ENCODE measurements around the gene HK2.

The HK2 gene

DNA sequence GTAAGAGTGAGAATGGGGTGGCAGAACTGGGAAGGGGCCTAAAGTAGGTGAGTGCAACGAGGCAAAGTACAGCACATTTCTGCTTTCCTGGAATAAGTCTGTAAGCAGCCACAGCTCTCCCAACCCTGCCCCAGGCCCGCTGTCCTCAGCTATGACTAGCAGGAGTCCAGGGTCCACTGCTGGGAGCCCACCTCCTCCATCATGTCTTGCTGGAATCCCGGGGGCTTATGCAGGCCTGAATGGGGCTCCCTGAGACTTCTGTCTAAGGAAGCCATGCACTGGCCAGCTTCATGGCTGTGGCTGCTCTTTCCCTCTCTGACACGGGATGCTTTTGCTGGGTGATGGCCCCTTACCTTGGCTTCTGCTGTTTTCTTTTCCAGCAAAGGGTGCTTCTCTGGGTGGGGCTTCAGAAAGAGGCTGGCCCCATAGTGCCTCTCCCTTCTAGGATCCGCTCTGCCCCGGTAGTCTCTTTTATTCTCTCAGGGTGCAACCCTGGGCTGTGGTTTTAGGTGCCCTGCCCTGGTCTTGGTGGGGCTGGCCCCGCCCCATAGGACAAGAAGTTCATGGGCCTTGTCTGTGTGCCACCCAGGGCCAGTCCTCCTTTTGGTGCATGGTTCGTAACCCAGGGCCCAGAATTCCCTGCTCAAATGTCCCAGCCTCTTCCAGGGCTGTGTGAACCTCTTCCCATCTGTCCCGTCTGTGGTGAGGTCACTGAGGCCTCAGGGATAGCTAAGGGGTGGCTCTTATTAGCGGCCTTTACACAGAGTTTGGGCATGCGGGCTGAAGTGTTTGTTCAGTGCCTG lies 90.7 kb downstream of the HK2 start:
- Histone ChIP-seq H3K36me3 (no peaks in the 10 kb centered on the region), H3K27ac (no peak overlapping the region), H3K27me3 (peaks cover 0 to 3% of the 10 kb centered on the region in 2 donors), H3K9me3 (peaks cover 0 to 3% (median 0%) of the 10 kb centered on the region in 3 donors), H3K4me3 (no peak overlapping the region), H3K4me1 (peaks cover 0 to 4% (median 2%) of the 10 kb centered on the region in 4 donors)
- TF ChIP-seq, protein P1, sequence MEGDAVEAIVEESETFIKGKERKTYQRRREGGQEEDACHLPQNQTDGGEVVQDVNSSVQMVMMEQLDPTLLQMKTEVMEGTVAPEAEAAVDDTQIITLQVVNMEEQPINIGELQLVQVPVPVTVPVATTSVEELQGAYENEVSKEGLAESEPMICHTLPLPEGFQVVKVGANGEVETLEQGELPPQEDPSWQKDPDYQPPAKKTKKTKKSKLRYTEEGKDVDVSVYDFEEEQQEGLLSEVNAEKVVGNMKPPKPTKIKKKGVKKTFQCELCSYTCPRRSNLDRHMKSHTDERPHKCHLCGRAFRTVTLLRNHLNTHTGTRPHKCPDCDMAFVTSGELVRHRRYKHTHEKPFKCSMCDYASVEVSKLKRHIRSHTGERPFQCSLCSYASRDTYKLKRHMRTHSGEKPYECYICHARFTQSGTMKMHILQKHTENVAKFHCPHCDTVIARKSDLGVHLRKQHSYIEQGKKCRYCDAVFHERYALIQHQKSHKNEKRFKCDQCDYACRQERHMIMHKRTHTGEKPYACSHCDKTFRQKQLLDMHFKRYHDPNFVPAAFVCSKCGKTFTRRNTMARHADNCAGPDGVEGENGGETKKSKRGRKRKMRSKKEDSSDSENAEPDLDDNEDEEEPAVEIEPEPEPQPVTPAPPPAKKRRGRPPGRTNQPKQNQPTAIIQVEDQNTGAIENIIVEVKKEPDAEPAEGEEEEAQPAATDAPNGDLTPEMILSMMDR (IDR thresholded peaks at IDR 0.05): no peak
- no peak for DNase-seq
- intact Hi-C loops (cut with DNase I; ENCODE audit: low total_unique reads): no loop called here

DNA sequence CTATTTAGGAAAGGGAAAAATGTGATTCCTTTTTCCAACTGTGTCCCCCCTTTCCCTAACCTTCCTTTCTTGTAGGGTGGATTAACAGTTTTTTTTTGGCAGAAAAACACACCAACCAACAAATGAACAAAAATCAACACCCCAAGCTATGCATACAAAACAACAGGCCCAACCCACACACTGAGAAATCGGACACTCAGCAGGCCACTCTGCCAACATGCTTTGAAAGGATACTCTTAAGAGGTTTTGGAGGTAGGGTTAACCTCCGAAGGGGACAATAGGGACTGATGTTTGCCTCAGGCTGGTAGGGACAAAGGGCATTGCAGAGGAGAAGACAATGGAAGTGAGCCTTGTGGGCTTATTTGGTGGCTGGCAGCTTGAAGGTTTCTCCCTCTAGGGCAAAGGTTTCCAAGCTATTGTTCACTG lies 91.4 kb downstream of the HK2 start:
- intact Hi-C loops (cut with DNase I; ENCODE audit: low total_unique reads): no loop called here
- TF ChIP-seq, protein P1 (IDR thresholded peaks at IDR 0.05): no peak
- Histone ChIP-seq H3K4me3 (no peak overlapping the region), H3K27ac (no peak overlapping the region), H3K4me1 (no peaks in the 10 kb centered on the region), H3K27me3 (no peaks in the 10 kb centered on the region), H3K9me3 (peaks cover 0 to 3% (median 0%) of the 10 kb centered on the region in 3 donors), H3K36me3 (peaks cover 0 to 3% (median 0%) of the 10 kb centered on the region in 3 donors)
- no peak for DNase-seq

DNA sequence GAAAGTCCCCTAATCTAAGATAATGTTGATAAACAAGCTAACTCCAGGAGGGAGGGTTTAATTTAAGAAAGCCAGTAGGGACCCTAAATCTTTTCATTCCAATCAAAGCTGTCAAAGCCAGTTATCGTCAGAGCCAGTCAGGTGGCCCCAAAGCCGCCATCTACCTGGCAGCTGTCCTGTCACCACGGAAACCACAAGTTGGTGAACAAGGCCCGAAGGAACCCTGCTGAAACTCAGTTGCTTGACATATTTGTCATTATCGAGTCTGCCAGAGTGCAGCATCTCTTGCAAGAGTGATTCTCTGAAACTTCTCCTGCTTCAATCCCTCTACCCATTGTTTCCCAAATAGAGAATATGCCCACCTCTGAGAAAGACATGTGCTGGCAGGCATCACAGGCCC lies 93.7 kb downstream of the HK2 start:
- Histone ChIP-seq H3K27me3 (no peaks in the 10 kb centered on the region), H3K27ac (no peak overlapping the region), H3K4me1 (no peaks in the 10 kb centered on the region), H3K36me3 (peaks cover 0 to 3% (median 0%) of the 10 kb centered on the region in 3 donors), H3K9me3 (peaks cover 0 to 7% (median 0%) of the 10 kb centered on the region in 3 donors), H3K4me3 (no peak overlapping the region)
- no peak for DNase-seq
- TF ChIP-seq, protein P1 (IDR thresholded peaks at IDR 0.05): no peak
- intact Hi-C loops (cut with DNase I; ENCODE audit: low total_unique reads): no loop called here

DNA sequence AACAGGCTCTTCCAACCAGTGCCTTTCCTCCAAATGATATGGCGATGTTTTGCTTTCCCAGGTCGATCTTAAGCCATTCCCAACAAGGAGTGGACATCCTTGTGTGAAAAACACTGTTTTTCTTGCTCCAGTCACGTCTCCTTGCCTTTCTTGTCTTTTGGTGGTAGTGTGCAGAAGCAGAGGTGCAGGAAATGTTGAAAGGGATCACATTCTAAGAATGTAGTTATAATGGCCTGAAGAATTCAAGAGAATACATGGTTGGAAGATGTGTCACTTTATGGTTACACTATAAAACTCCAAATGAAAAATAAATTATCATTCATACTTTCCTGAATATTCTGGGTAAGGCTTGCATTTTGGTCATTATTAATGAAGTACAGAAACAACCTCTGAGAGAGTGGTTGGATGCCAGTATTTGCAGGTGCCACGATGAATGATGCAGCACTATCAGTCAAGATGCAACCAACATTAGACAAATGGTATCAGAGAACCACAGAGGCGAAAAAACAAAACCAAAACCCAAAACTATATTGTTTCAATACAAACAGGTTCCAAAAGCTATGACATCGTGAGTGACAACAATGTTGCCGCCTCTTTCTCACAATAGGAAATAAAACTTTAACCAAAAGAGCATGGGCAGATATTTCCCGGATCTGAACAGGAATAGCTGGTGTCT lies 97.0 kb downstream of the HK2 start:
- TF ChIP-seq, protein P1 (IDR thresholded peaks at IDR 0.05): no peak
- intact Hi-C loops (cut with DNase I; ENCODE audit: low total_unique reads): no loop called here
- H3K36me3 ChIP-seq: peaks cover 0 to 9% (median 0%) of the 10 kb centered on the region in 3 donors

DNA sequence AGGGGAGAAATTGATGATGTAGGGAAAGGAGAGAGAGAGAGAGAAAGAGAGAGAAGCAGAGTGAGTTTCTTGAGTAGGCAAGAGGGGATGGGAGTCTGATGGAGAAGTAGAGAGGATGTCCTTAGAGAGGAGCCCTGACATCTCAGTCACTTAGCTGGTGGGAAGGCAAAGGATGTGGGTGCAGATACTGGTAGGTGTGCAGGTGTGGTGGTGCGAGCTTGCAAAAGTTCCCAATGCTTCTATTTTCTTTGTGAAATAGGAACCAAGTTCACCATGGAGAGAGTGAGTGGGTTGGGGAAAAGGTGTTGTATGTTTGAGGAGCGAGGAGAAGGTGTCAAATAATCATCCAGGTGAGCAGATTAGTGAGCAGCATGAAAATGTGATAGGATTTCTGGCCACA lies 98.0 kb downstream of the HK2 start:
- no peaks in the 10 kb centered on the region for H3K27me3 ChIP-seq
- DNase-seq: no peak
- H3K9me3 ChIP-seq: peaks cover 0 to 14% (median 0%) of the 10 kb centered on the region in 3 donors
- no peak overlapping the region for H3K27ac ChIP-seq
- no peak overlapping the region for H3K4me3 ChIP-seq
- H3K4me1 ChIP-seq: no peaks in the 10 kb centered on the region
- intact Hi-C loops (cut with DNase I; ENCODE audit: low total_unique reads): no loop called here
- TF ChIP-seq, protein P1 (IDR thresholded peaks at IDR 0.05): no peak
- H3K36me3 ChIP-seq: peaks cover 0 to 9% (median 0%) of the 10 kb centered on the region in 3 donors

More for the DNA sequence above, 97.0 kb downstream of the HK2 start:
- peaks cover 0 to 14% (median 0%) of the 10 kb centered on the region in 3 donors for H3K9me3 ChIP-seq
- H3K4me1 ChIP-seq: no peaks in the 10 kb centered on the region
- H3K27me3 ChIP-seq: no peaks in the 10 kb centered on the region
- no peak for DNase-seq
- no peak overlapping the region for H3K27ac ChIP-seq
- no peak overlapping the region for H3K4me3 ChIP-seq

All from tibial artery (tissue), 4 donors.